Smooth muscle cell of trachea (primary cell): ENCODE data around the gene MLYCD. TPM values are rescaled to one million over a fixed set of nuclear protein-coding genes. Genes with fewer than 3 reads are reported as not detected.

ENCODE experiments used
- total RNA-seq: library from RNA; depleted of rRNA; stranded (reverse); fragments of >200 nt; gene quantifications from 2 replicates; pipeline ENCODE4 v1.2.1, GENCODE V29; 2014

MLYCD gene
- 4.1 and 5.1 TPM in 2 replicates for total RNA-seq

GRCh38 chr16:83898463-83899271 lies at the start of gene MLYCD:
Gene MLYCD, plus strand, starts transcription at chr16:83899115. Its CDS starts 30 bp downstream, at chr16:83899145.

GRCh38 chr16:83952940-83953795 lies 54.3 kb downstream of the MLYCD start, which contains the start of gene OSGIN1:
Gene OSGIN1, plus strand, starts transcription at chr16:83953240. Its CDS starts 4,432 bp downstream, at chr16:83957672.

GRCh38 chr16:83967838-83968305 lies 69.0 kb downstream of the MLYCD start, which contains the start of gene NECAB2:
Gene NECAB2, plus strand, starts transcription at chr16:83968244. Its CDS starts 405 bp downstream, at chr16:83968649.

Other genes with a start within 250 kb of the MLYCD start
- gene HSBP1, start 91.1 kb upstream of the MLYCD start, total RNA-seq, result 37.1 and 61.2 TPM in 2 replicates
- gene OSGIN1, start 54.1 kb downstream of the MLYCD start, total RNA-seq, result 3.8 and 10.3 TPM in 2 replicates
- under 0.01 and 0.83 TPM in 2 replicates for gene NECAB2, start 69.1 kb downstream of the MLYCD start, total RNA-seq
- 0.17 TPM in 1 of 2 replicates, not detected in the other for gene SLC38A8, start 143.7 kb downstream of the MLYCD start, total RNA-seq
- 105 and 136 TPM in 2 replicates for gene MBTPS1, start 217.8 kb downstream of the MLYCD start, total RNA-seq
- gene HSDL1, start 246.1 kb downstream of the MLYCD start, total RNA-seq, result 17.5 and 27.2 TPM in 2 replicates
- gene DNAAF1, start 246.2 kb downstream of the MLYCD start, total RNA-seq, result under 0.01 and 0.33 TPM in 2 replicates